RWPE2 (cell line): Measurements from ENCODE around the gene SMIM13.
A peak's percentile ranks its signal among the peaks of the same experiment; 100 is the strongest.

Source experiments
- ATAC-seq: fragments of 200-7000 bp; cut with Tn5 transposase; 3 replicates; pipeline ENCODE4 v1.9.1; 2021; ENCODE audit warnings: low read depth
- DNase-seq: peaks from one replicate; pipeline ENCODE4 v3.0.0-alpha.2; 2020; ENCODE audit warnings: low spot score
- H3K27ac ChIP-seq: fragments of 450-650 bp; 2 replicates; pipeline ENCODE4 v1.5.1; 2017; ENCODE audit warnings: mild to moderate bottlenecking; ENCODE audit not compliant: poor library complexity, severe bottlenecking
- H3K27me3 ChIP-seq: fragments of 250-450 bp; sonication (Bioruptor Pico); 2 replicates; pipeline ENCODE4 v1.5.1; 2021; ENCODE audit warnings: mild to moderate bottlenecking, moderate library complexity; ENCODE audit not compliant: insufficient read depth, poor library complexity, severe bottlenecking
- H3K36me3 ChIP-seq: fragments of 250-450 bp; sonication (Bioruptor Pico); 2 replicates; pipeline ENCODE4 v1.5.1; 2020; ENCODE audit warnings: low read depth, mild to moderate bottlenecking, moderate library complexity
- H3K4me1 ChIP-seq: fragments of 250-450 bp; sonication (Bioruptor Pico); 2 replicates; pipeline ENCODE4 v1.5.1; 2021; ENCODE audit warnings: mild to moderate bottlenecking, moderate library complexity; ENCODE audit not compliant: insufficient read depth, poor library complexity, severe bottlenecking
- H3K4me3 ChIP-seq: fragments of 250-450 bp; sonication (Bioruptor Pico); 2 replicates; pipeline ENCODE4 v1.5.1; 2021; ENCODE audit warnings: mild to moderate bottlenecking, moderate library complexity; ENCODE audit not compliant: severe bottlenecking
- H3K9me3 ChIP-seq: fragments of 250-450 bp; sonication (Bioruptor Pico); 2 replicates; pipeline ENCODE4 v1.5.1; 2021; ENCODE audit warnings: mild to moderate bottlenecking, moderate library complexity; ENCODE audit not compliant: severe bottlenecking
- CTCF ChIP-seq: fragments of 450-650 bp; IDR thresholded peaks from one replicate; pipeline ENCODE4 v1.5.1; 2017; ENCODE audit warnings: mild to moderate bottlenecking, moderate library complexity; ENCODE audit not compliant: poor library complexity, severe bottlenecking

Gene SMIM13

DNA sequence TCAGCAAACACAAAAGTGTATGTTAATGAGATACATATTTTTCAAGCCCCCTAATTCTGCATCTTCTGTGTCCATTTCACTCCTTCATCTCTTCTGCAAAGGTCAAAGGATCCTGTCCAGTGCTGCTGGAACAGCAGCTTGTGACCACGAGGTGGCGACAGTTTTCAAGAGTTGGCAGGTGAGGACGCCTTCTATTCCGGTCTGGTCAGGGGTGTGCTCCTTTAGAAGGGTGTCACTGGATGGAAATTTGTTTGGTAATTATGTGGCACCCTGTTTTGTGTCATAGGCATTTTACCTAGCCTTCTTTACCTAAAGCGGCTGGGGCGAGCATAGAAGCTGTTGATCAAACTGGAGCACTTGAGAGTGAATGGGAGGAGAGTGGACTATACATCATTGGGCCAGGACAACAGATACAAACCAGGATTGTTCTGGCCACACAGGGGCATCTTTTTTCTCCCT, 50.8 kb downstream of the SMIM13 start:
- DNase-seq (no peak), ATAC-seq (peak; percentile 79)
- Histone ChIP-seq H3K4me1 (peaks cover 24% of the 10 kb centered on the region), H3K27me3 (no peaks in the 10 kb centered on the region), H3K4me3 (no peak overlapping the region), H3K36me3 (no peaks in the 10 kb centered on the region), H3K9me3 (no peaks in the 10 kb centered on the region), H3K27ac (peak overlapping the region; percentile 67)
- peak; percentile 97 for TF ChIP-seq CTCF

- no peaks in the 10 kb centered on the region for H3K27me3 ChIP-seq
- no peaks in the 10 kb centered on the region for H3K36me3 ChIP-seq
- ATAC-seq, result no peak
- H3K4me3 ChIP-seq, result no peak overlapping the region
- H3K4me1 ChIP-seq, result peaks cover 16% of the 10 kb centered on the region
- no peak for TF ChIP-seq CTCF
- H3K27ac ChIP-seq, result no peak overlapping the region
- no peaks in the 10 kb centered on the region for H3K9me3 ChIP-seq
- no peak for DNase-seq
These were observed 52.6 kb downstream of the SMIM13 start for GRCh38 chr6:11146117-11146826.

GRCh38 chr6:11149551-11149950, 55.9 kb downstream of the SMIM13 start:
- H3K27me3 ChIP-seq, result no peaks in the 10 kb centered on the region
- ATAC-seq (no peak), DNase-seq (no peak)
- no peaks in the 10 kb centered on the region for H3K4me1 ChIP-seq
- H3K36me3 ChIP-seq, result no peaks in the 10 kb centered on the region
- no peaks in the 10 kb centered on the region for H3K9me3 ChIP-seq
- H3K4me3 ChIP-seq, result no peak overlapping the region
- TF ChIP-seq CTCF, result no peak
- no peak overlapping the region for H3K27ac ChIP-seq

- H3K27ac ChIP-seq, result no peak overlapping the region
- H3K36me3 ChIP-seq, result no peaks in the 10 kb centered on the region
- no peak overlapping the region for H3K4me3 ChIP-seq
- H3K9me3 ChIP-seq, result no peaks in the 10 kb centered on the region
- H3K27me3 ChIP-seq, result no peaks in the 10 kb centered on the region
- DNase-seq (no peak), ATAC-seq (no peak)
- H3K4me1 ChIP-seq, result no peaks in the 10 kb centered on the region
- no peak for TF ChIP-seq CTCF
These were observed 57.9 kb downstream of the SMIM13 start for GRCh38 chr6:11151488-11151887.

DNA sequence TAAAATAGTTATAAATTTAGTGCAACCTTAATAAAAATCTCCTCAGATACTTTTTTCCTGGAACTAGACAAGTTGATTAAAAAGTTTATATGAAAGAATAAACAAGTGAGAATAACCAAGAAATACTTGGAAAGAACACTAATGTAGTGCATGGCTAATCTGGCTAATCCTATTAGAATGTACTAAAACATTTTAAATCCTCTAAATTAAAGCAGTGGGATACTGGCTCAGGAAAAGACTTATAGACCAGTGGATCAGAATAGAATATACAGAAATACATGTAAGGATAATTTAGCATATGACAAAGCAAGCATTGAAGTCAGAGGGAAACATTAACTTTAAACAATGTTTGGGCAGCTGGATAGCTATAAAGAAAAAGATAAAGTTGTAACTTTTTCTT, 58.9 kb downstream of the SMIM13 start:
- ATAC-seq (no peak), DNase-seq (no peak)
- H3K27ac ChIP-seq, result no peak overlapping the region
- no peaks in the 10 kb centered on the region for H3K27me3 ChIP-seq
- H3K4me3 ChIP-seq, result no peak overlapping the region
- no peaks in the 10 kb centered on the region for H3K4me1 ChIP-seq
- no peak for TF ChIP-seq CTCF
- H3K9me3 ChIP-seq, result peaks cover 6% of the 10 kb centered on the region
- H3K36me3 ChIP-seq, result no peaks in the 10 kb centered on the region
